Measurements from ENCODE around the gene GATA5.
A peak's percentile ranks its signal among the peaks of the same experiment; 100 is the strongest.

Gene GATA5, protein sequence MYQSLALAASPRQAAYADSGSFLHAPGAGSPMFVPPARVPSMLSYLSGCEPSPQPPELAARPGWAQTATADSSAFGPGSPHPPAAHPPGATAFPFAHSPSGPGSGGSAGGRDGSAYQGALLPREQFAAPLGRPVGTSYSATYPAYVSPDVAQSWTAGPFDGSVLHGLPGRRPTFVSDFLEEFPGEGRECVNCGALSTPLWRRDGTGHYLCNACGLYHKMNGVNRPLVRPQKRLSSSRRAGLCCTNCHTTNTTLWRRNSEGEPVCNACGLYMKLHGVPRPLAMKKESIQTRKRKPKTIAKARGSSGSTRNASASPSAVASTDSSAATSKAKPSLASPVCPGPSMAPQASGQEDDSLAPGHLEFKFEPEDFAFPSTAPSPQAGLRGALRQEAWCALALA

GRCh38 chr20:62475772-62476055, at the start of gene GATA5:
TSS of gene GATA5 (minus strand) at chr20:62475995. CDS start at chr20:62475521, 474 bp downstream.
- no peak for DNase-seq

- no peak for DNase-seq
Measured at GRCh38 chr20:62525014-62525413, 49.2 kb upstream of the GATA5 start.

- no peak for DNase-seq
Measured at GRCh38 chr20:62524505-62524911, 48.7 kb upstream of the GATA5 start.

GRCh38 chr20:62523473-62524203, 47.8 kb upstream of the GATA5 start:
- DNase-seq, result peak; percentile 75 to 83

- DNase-seq, result peak; percentile 36 to 52
Measured at GRCh38 chr20:62522748-62523396, 47.1 kb upstream of the GATA5 start.

- DNase-seq, result no peak
Measured at GRCh38 chr20:62519826-62520225, 44.0 kb upstream of the GATA5 start.

DNA sequence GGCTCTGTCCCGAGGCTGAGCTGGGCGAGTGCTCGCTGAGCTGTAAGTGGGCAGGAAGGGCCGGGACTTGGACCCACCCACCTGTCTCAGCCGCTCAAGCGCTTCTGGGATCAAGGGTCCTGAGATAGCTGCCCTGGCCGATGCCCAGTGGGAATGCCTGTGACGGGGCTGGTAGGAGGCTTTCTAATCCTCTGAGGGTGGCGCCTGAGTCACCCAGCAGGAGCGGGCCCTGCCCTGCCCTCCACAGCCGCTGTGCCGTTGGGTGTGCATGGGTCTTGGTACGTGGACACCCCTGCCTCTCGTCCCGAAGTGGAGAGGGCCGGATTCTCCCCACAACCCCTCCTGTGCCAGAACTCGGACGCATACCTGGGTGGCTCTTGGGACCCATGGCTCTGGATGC, 43.1 kb upstream of the GATA5 start:
- DNase-seq, result no peak

DNA sequence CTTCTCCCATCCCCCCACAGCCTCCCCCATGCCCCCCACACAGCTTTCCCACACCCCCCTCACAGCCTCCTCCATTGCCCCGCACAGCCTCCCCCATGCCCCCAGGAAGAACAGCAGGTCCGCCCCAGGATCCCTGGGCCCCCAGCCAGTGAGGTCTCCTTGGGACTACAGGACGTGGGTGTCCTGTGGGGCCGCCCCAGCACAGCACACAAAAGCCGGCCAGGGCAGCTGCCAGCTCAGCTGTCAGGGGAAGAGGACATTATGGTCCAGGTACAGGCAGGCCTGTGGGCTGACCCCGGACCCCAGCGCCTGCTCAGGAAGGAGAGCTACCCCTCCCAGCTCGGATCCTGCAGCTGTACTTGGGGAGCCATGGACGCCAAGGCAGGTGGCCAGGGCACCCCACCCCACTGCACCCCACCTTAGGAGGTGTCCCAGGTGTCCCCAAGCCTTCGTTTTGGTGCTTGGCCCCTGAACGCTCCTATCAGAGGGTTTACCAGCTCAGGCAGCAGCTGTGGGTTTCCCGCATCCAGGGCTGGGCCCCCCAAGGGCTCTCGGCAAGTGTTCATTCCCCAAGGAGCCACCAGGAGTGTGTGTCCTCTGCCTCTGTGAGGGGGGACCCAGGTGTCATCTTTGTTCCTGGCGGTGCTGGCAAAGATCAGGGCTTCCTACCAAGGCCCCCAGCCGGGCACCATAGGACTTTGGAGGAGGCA, 42.3 kb upstream of the GATA5 start:
- DNase-seq, result no peak

GRCh38 chr20:62517168-62517567, 41.4 kb upstream of the GATA5 start:
- DNase-seq, result no peak

DNA sequence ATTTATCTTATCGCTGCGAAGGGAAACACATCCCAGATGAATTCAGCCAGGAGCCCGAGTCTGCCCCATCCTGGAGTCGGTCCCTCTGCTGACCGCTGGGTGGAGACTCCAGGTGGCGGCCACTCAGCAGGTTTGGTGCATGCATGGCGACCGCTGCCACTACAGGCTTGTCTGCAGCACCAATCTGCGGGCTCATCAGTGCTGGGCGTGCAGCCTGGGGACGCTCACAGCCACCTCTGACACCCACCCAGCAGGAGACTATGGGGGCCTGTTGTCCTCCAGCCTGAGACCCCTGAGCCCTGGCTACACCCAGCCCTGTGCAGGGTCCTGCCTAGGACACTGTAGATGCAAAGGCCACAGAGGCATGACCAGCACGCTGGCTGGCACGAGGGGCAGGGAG, 40.5 kb upstream of the GATA5 start:
- no peak for DNase-seq

GRCh38 chr20:62515826-62516225, 40.0 kb upstream of the GATA5 start:
- DNase-seq, result no peak

- no peak for DNase-seq
Measured at GRCh38 chr20:62515280-62515679, 39.5 kb upstream of the GATA5 start.

DNA sequence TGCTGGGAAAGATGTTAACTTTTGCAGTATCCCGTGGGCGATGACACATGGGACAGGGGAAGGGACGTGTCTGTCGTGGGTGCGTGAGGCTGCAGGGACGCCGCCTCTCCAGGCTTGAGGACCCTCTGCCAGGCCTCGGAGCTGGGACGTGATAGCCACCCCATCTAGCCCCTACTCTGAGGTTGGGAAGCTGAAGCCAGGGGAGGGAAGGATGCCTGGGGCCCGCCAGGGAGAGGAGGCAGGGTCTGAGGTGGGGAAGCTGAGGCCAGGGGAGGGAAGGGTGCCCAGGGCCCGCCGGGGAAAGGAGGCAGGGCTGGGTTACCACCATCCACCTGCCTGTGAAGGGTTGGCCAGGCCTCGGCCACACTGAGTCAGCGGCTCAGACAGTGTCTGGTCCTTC, 38.2 kb upstream of the GATA5 start:
- no peak for DNase-seq

DNA sequence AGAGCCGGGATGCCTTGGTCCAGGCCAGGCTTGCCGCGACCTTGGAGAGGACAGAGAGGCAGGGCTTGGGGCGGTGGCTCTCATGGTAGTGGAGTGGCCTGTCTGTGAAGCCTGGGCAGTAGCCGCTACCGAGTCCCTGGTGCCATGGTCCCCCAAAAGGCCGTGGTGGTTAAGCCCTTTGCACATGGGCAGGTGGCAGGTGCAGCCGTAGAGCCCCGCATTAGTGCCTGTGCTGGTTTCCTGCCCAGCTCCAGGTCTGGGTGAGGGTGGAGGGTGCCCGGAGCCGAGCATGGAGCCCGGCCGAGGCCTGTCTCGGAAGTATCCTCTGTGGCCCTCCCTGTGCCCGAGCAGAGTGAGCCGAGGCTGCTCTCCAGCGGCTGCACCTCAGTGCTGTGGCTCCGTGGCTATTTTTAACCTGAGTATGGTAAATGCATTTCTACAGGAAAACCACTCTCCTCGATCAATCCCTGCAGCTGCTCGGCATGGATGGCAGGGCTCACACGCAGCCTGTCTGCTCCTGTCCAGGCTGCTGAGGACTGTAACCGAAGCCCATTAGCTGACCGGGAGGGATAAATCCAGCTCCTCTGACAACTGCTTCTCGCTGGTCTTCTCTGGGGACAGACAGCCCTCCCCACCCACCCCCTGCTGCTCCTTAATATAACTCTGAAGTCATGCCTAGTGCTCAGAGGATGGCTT, 36.3 kb upstream of the GATA5 start:
- DNase-seq, result no peak

DNA sequence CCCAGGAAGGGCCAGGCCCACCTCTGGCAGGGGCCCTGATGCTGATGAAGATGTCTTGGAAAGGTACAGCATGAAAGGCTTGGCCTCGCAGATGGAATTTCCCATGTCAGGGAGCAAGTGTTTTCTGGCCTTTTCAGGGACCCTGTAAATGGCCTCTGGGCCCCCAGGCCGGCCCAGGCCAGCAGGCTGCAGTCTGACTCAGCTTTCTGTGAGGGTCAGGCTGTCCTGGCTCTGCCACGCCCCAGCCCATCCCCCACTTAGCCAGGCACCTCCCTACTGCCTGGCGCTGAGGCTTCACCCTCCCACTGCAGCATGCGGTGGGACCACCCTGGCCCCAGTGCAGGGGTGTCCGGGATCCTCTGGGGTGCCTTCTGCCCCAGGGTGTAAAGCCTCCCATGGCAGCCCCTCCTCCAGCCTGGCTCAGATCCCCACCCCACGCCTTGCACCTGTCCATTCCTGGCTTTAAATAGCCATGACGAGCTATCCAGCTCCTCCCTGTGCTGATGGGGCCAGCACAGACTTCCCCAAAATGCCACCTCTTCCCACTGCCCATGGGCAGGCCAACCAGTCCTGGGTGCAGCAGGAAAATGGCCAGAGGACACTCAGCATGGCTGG, 35.6 kb upstream of the GATA5 start:
- no peak for DNase-seq

DNA sequence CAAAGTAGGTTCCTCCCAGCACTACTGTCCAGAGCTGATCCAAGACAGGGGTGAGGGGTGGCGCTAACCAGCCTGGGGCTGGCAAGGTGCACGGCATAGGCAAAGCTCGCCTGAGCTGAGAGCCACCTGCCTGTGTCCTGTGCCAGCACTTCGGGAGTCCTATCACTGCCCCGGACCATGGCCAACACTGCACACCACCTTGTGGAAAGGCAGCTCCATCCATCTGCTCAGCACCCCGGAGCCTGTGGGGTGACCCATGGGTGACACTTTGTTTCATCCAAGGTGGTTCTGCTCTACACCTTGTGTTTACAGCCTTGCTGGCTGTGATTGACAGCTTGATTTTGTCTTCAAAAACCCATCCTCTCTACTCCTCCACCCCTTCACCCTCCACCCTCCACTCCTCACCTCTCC, 32.9 kb upstream of the GATA5 start:
- peak; percentile 30 to 39 for DNase-seq

DNA sequence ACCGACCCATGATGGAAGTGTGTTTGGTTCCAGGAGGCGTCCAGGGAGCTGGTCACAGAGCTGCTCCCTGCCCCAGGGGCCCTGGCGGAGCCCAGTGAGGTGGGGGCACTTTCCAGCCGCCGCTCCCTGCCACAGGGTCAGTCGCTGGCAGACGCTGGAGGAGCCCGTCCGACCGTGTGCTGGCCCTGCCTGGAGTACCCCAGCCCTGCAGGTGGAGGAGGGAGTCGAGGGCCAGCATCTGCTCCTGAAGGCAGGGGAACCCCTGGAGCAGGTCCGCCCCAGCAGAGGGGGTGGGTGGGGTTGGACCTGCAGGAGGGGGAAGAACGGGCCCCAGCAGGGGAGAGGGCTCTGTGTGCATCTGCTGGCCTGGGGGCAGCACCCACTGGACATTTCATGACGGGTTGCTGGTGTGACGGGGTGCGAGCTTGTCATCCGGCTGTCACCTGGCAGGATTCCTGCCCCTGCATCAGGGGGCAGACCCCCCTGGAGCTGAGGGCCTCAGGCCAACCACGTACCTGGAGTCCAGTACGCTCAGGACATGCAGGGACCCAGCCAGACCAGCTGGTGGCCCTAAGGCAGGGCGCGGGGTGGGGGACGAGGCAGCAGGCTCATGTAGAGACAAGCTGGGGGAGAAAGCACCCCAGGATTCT, 32.3 kb upstream of the GATA5 start:
- no peak for DNase-seq

DNA sequence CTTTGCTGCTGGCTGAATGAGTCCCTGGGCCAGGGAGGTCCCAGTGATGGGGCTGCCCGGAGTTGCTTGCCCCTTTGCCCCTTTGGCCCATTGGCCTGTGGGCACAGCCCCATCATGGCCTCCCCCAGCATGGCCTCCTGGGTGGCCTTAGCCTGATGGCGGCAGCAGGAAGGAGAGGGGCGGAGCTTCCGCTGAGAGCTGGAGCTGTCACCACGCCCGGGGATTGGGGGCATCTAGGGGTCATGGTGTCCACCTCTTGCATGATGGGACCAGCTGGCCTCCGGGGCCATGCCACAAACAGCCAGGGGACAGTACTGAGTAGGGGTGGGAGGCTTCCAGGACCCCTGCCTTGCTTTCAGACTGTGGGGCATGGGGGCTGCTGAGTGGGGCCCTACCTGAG, 31.5 kb upstream of the GATA5 start:
- no peak for DNase-seq

GRCh38 chr20:62506791-62507190, 31.0 kb upstream of the GATA5 start:
- DNase-seq, result no peak

- no peak for DNase-seq
Measured at GRCh38 chr20:62506087-62506486, 30.3 kb upstream of the GATA5 start.

DNA sequence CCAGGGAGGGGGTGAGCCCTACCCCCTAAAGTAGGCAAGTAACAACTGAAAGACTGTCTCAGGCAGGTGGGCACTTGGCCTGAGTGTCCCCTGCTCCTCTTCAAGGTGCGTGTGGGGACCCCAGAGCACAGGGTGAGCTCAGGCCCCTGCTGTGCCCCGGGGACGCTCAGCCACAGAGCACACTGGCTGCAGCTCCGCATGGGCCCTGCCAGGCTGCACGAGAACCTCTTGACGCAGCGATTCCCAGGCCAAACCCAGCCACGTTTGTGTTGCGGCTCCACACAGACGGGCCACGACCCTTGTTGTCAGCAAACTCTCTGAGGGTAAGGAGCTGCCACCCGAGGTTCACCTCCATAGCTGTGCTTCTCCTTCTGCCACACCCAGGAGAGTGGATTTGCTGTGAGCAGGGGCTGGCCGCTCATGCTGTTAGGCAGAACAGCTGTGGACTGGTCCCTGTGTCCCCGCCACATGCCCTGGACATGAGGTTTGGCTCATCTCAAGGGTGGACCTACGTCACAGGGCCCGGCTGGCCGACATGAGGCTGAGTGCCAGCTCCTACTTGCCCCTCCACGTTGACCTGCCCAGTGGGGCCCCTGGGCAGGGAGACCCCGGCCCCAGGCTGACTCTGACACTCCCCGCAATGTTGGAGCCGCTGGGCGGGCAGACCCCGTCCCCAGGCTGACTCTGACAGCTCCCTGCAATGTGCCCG, 29.7 kb upstream of the GATA5 start:
- no peak for DNase-seq

Measured in activated T-cell treated with anti-CD3 and anti-CD28 coated beads, Interleukin-2, amount 50 U/mL, for 48 hours (primary cell).